Measurements from ENCODE around the gene ASCC1. TPM values are rescaled to one million over a fixed set of nuclear protein-coding genes. Genes with fewer than 3 reads are reported as not detected.

Gene ASCC1
- total RNA-seq, 2 donors from 2014 or later = 30.9 to 35.7 TPM

DNA sequence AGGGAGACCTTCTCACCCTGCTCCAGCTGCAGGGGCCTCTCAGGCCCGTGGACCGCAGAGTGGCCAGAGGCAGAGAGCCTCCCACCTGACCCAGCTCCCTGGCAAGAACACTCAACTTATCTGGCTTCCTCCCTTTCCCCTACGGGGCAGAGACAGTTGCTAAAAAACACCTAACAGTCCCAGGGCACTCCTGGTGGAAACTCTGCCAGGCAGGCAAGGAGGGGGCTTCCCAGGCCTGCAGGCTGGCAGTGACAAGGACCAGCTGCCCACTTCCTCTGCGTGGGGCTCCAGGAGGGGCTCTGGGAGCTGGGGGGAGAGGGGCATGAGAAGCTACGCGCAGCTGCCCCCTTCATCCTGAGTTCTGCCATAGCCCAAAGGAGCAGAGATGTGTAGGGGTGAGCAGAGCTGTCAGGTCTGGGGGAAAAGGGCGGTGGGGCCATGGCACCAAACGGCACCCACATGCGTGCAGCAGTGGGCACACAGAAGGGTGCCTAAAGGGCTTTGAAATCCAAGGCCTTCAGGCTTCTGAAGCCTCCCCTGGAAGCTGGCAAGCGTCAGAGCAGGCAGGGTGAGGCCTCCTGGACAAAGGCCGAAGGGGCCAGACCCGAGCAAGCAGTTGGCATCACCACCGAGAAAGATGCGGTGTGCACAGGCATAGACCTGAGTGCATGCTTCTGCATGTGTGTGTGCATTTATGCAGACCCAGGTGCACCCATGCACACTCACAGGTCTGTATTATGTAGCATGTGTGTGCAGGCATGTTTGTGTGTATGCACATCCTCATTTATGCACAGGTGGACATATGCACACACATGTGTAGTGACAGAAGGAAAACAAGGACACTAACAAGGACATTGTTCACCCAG, 142.1 kb downstream of the ASCC1 start:
- H3K9me3 Mint-ChIP-seq = no peaks in the 10 kb centered on the region
- H3K27ac Mint-ChIP-seq = peak overlapping the region in 1 of 2 donors; percentile 35
- DNase-seq (ENCODE audit: low spot score) = peak; percentile 57
- H3K4me3 Mint-ChIP-seq = no peak overlapping the region
- H3K4me1 Mint-ChIP-seq (ENCODE audit: low read depth in 2 of 2) = peaks cover 5 to 25% of the 10 kb centered on the region in 2 donors
- no peaks in the 10 kb centered on the region for H3K36me3 Mint-ChIP-seq
- H3K27me3 Mint-ChIP-seq = no peaks in the 10 kb centered on the region
- ATAC-seq = no peak

DNA sequence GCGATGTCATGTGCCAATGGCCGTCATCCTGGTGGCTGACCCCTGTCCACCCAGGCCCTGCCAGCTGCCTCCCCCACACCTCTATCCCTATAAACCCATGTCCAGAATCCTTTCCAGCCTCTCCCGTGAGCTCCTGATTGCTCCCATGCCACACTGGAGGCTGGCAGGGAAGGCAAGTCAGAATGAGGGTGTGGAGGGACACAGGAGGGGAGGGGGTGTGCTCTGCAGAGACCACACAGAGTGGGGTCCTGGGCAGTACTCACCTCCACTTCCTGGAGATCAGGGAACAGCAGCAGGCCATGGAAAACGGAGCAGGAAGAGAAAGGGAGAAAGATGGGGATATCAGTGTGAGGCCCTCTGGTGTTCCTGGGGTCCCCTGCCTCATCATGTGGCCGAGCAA, 143.4 kb downstream of the ASCC1 start:
- Mint-ChIP-seq H3K9me3 (no peaks in the 10 kb centered on the region), H3K36me3 (no peaks in the 10 kb centered on the region), H3K27ac (no peak overlapping the region), H3K4me3 (no peak overlapping the region), H3K27me3 (no peaks in the 10 kb centered on the region), H3K4me1 (ENCODE audit: low read depth in 2 of 2) (peaks cover 0 to 20% of the 10 kb centered on the region in 2 donors)
- DNase-seq (ENCODE audit: low spot score) = peak; percentile 44
- no peak for ATAC-seq

DNA sequence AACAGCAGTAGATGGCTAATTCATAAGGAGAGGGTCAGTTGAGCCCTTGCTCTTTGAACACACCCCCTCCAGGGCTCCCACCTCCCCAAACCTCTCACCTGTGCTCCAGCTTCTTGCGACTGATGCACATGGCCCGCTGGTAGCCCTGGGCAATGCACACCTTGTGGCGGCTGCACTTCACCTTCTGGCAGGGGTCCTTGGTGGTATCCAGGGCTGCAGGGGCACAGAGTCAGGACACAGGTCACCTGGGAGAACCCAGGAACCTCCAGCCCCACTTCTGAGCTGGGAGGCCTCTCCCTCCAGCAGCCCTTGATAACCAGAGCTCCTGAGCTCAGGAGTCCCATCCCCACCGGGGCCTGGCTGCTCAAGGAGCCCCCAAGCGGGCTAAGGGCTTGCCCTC, 144.0 kb downstream of the ASCC1 start:
- no peak overlapping the region for H3K4me3 Mint-ChIP-seq
- H3K36me3 Mint-ChIP-seq = no peaks in the 10 kb centered on the region
- no peaks in the 10 kb centered on the region for H3K27me3 Mint-ChIP-seq
- no peak for ATAC-seq
- H3K27ac Mint-ChIP-seq = no peak overlapping the region
- H3K9me3 Mint-ChIP-seq = no peaks in the 10 kb centered on the region
- peak; percentile 58 for DNase-seq (ENCODE audit: low spot score)
- H3K4me1 Mint-ChIP-seq (ENCODE audit: low read depth in 2 of 2) = peaks cover 0 to 20% of the 10 kb centered on the region in 2 donors

DNA sequence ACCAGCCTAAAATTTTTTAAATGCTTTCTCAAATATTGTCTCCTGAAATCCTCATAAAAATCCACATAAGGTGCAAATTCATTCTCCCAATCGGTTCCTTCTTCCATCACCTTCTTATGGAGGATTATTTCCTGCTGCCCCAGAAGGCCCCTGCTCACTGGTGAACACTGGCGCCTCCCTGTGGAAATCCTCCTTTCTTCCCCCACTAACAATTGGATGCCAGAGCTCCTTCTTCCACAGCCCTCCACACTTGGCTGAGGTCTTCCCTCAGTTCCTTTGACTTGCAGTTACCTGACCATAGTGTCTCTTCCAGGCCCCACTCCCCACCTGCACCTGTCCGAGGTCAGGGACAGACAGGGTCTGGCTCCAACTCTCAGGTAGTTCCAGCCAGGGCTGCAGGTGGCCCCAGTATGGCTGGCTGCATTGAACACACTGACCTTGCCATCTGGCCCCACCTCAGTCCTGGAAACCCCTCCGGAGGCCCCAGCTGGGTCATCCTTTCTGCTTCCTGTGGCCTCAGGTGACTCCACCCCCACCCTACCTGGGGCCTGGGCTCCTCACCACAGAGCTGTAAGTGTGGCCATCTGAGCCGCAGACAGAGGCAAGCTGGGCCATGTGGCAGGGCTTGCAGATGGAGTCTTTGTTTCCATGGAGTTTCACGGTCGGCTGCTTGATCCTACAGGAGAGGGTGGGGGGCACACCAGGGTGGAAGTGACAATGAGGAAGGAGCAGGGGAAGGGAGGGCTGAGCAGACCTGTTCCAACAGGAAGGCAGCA, 146.1 kb downstream of the ASCC1 start:
- Mint-ChIP-seq H3K27ac (peak overlapping the region; percentile 21 to 67), H3K36me3 (no peaks in the 10 kb centered on the region), H3K9me3 (no peaks in the 10 kb centered on the region), H3K4me1 (ENCODE audit: low read depth in 2 of 2) (peaks cover 0 to 17% of the 10 kb centered on the region in 2 donors), H3K4me3 (no peak overlapping the region), H3K27me3 (no peaks in the 10 kb centered on the region)
- DNase-seq (ENCODE audit: low spot score) (peak; percentile 51), ATAC-seq (no peak)

DNA sequence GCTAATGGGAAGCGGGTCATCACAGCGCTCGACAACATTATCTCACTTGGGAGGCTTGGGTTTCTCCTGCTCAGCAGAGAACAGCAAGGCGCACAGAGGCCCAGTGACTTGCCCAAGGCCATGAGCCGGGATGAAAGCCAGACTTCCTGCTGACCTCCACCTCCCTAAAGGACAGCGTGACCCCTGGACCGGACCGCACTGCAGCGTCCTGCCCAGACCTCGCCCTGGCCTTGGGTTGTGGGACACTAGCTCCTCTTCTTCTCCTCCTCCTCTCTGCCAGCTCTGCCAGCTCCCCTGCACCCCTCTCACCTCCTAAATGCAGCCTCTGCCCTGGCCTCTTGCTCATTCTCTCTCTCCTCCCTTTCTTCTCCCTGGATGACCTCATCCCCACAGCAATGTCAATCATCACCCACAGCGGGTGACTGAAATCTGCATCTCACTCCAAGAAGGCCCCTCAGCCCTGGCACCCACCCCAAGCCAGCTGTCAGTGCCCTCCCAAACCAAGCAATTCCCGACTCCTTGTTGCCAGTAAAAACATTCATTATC, 147.1 kb downstream of the ASCC1 start:
- H3K27ac Mint-ChIP-seq = peak overlapping the region; percentile 21 to 67
- no peak for ATAC-seq
- H3K36me3 Mint-ChIP-seq = no peaks in the 10 kb centered on the region
- DNase-seq (ENCODE audit: low spot score) = peak; percentile 20
- H3K9me3 Mint-ChIP-seq = no peaks in the 10 kb centered on the region
- peaks cover 0 to 17% of the 10 kb centered on the region in 2 donors for H3K4me1 Mint-ChIP-seq (ENCODE audit: low read depth in 2 of 2)
- H3K4me3 Mint-ChIP-seq = no peak overlapping the region
- no peaks in the 10 kb centered on the region for H3K27me3 Mint-ChIP-seq

DNA sequence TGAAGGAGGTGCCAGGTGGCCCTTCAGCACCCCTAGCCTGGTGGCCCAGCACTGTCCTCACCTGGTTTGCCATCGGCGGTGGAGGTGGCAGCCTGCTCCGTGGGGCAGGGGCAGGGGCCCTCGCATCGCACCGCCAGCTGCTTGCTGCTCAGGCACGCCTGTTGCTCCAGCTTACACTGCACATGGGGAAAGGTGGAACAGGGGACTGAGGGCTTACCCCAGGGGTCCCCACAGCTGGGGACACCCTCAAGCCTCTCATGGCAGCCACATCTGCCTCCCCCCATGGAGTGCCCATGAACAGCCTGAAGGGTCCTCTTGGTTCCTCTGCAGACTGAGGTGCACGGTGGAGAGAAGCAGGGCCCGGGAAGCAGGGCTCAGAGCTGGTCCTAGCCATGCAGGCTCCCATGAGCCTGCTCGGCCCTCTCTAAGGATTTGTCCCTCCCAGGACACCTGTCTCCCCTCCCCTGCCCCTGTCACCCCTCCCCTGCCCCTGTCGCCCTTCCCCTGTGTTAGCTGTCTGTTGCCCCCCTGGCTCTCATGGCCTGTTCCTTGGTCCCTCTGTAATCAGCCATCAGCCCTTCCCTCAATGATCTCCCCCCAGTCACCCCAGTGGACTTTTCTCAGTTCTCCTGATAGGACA, 147.8 kb downstream of the ASCC1 start:
- H3K9me3 Mint-ChIP-seq = no peaks in the 10 kb centered on the region
- H3K27ac Mint-ChIP-seq = peak overlapping the region in 1 of 2 donors; percentile 67
- H3K4me1 Mint-ChIP-seq (ENCODE audit: low read depth in 2 of 2) = peaks cover 0 to 13% of the 10 kb centered on the region in 2 donors
- ATAC-seq (peak in 1 of 2 donors; percentile 5), DNase-seq (ENCODE audit: low spot score) (peak; percentile 37)
- H3K27me3 Mint-ChIP-seq = no peaks in the 10 kb centered on the region
- no peak overlapping the region for H3K4me3 Mint-ChIP-seq
- H3K36me3 Mint-ChIP-seq = no peaks in the 10 kb centered on the region

DNA sequence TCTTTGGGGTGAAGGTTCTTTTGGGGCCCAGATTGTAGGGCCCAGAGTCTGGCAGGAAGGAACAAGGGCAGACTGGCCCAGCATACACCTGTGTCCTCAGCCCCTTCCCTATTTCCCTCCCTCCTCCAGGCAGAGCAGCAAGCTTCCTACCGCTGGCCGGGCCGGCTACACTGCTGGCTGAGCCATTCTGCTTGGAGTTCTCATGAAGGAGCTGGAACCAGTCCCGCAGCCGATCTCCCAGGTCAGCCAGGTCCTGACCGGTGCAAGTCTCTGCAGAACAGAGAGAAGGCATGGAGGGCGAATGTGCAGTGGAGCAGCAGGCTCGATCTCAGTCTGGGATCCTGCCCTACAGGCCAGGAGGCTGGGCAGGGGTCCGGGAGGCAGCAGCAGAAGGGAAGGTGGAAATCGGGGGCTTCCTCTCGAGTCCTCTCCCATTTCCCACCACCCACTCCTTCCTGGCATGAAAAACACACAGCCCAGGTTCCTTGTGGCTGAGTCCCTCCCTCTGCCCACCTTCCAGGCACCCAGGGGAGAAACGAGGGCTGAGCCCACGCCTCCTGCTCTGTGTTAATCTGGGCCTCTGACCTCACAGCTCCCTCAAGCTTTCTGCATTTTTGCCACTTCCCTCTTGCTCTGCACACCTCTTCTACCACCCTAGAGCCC, 148.5 kb downstream of the ASCC1 start:
- no peaks in the 10 kb centered on the region for H3K9me3 Mint-ChIP-seq
- no peaks in the 10 kb centered on the region for H3K36me3 Mint-ChIP-seq
- no peak for DNase-seq (ENCODE audit: low spot score)
- no peaks in the 10 kb centered on the region for H3K27me3 Mint-ChIP-seq
- H3K27ac Mint-ChIP-seq = no peak overlapping the region
- H3K4me3 Mint-ChIP-seq = no peak overlapping the region
- no peak for ATAC-seq
- H3K4me1 Mint-ChIP-seq (ENCODE audit: low read depth in 2 of 2) = peaks cover 0 to 11% of the 10 kb centered on the region in 2 donors

DNA sequence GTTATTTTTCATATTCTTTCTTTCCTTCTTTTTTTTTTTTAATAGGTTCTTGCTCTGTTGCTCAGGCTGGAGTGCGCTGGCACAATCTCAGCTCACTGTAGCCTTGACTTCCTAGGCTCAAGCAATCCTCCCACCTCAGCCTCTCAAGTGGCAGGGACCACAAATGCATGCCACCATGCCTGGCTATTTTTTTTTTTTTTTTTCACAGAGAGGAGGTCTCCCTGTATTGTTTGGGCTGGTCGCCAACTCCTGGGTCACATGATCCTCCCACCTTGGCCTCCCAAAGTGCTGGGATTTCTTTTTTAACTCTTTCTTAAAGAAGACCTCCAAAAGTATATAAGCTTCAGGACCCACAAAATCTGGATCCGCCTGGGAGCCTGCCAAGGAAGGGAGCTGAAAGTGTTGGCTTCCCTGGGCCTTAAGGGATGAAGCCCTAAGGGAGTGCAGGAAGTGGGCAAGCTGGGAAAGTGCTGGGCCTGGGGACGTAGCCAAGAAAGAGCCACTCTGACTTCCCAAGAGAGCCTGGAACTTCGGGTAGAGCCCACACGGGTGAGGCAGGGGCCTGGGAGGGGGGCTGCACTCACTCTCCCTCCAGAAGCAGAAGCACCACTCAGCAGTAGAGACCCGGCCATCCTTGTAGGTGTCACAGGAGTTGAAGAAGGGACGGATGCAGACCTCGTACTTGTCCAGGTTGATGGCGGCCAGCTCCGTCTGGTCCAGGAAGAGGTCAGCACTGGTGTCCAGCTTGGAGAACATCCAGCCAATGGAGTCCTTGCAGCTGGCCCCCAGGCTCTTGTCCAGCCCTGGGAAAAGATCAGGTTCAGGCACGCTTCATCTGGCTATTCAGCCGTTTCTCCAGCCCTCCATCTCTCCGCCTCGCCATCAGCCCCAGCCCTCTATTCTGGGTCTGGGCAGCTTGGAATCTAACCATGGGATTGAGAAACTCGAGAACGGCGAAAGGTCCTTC, 149.5 kb downstream of the ASCC1 start:
- DNase-seq (ENCODE audit: low spot score) (no peak), ATAC-seq (no peak)
- H3K4me3 Mint-ChIP-seq = no peak overlapping the region
- no peak overlapping the region for H3K27ac Mint-ChIP-seq
- no peaks in the 10 kb centered on the region for H3K27me3 Mint-ChIP-seq
- peaks cover 0 to 7% of the 10 kb centered on the region in 2 donors for H3K4me1 Mint-ChIP-seq (ENCODE audit: low read depth in 2 of 2)
- no peaks in the 10 kb centered on the region for H3K9me3 Mint-ChIP-seq
- H3K36me3 Mint-ChIP-seq = no peaks in the 10 kb centered on the region

DNA sequence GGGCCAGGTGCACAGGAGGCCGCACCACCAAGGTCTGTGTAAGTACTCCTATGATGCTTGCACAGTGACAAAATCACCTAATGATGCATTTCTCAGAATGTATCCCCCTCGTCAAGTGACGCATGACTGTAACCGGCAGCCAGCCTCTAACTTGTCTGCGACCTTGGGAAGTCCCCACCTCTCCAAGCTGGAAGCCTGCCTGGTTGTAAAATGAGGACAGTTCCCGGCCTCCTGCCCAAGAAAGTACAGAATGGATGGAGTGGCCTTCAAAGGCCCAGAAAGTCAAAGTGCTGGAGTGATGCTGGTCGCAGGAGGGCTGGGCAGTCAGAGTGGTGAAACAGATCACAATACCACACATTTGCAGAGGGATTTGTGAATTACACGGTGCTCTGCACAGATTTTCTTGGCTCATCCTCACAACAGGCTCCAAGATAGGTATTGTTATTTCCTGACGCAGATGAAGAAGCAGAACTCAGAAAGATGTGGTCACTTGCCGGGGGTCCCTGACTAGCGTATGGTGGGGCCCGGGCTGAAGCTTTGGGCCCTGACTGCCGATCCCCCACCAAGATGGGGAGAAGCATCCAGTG, 150.5 kb downstream of the ASCC1 start:
- H3K4me3 Mint-ChIP-seq = no peak overlapping the region

DNA sequence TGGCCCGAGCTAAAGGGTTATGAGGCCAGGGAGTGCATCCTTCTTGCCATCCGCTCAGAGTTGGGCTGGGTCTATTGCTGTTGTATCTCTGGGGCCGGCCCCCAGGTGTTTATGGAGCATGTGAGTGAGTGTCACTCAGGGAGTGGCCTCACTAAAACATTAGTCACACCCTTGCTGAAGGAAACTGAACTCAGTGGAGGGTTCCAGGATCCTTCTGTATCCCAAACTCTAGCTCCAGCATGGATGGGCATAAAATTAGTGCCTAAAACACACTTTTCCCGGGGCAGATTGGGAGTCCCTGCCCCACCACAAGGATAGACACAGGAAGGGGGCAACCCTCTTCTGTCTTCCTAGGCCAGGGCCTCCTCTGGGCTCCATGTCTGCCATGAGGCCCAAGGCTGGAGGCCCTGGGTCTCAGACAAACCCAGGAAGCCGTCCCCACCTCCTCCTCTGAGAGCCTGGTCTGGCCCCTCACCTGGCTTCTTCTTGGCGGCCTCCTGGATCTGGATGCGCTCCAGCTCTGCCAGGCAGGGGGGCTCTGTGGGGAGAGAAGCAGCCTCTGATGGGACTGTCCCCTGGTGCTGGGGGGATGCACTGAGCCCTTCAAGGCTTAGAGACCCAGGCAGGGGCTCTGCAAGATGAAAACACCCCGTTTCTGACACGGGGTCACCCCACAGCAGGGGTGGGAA, 152.2 kb downstream of the ASCC1 start:
- no peak for ATAC-seq
- H3K4me3 Mint-ChIP-seq = no peak overlapping the region
- H3K27me3 Mint-ChIP-seq = no peaks in the 10 kb centered on the region
- H3K27ac Mint-ChIP-seq = peak overlapping the region in 1 of 2 donors; percentile 58
- no peaks in the 10 kb centered on the region for H3K4me1 Mint-ChIP-seq (ENCODE audit: low read depth in 2 of 2)
- no peak for DNase-seq (ENCODE audit: low spot score)
- H3K9me3 Mint-ChIP-seq = no peaks in the 10 kb centered on the region
- H3K36me3 Mint-ChIP-seq = no peaks in the 10 kb centered on the region

More for the DNA sequence above, 150.5 kb downstream of the ASCC1 start:
- peaks cover 0 to 4% of the 10 kb centered on the region in 2 donors for H3K4me1 Mint-ChIP-seq (ENCODE audit: low read depth in 2 of 2)
- ATAC-seq (no peak), DNase-seq (ENCODE audit: low spot score) (no peak)
- no peak overlapping the region for H3K27ac Mint-ChIP-seq
- no peaks in the 10 kb centered on the region for H3K36me3 Mint-ChIP-seq
- no peaks in the 10 kb centered on the region for H3K27me3 Mint-ChIP-seq
- H3K9me3 Mint-ChIP-seq = no peaks in the 10 kb centered on the region

DNA sequence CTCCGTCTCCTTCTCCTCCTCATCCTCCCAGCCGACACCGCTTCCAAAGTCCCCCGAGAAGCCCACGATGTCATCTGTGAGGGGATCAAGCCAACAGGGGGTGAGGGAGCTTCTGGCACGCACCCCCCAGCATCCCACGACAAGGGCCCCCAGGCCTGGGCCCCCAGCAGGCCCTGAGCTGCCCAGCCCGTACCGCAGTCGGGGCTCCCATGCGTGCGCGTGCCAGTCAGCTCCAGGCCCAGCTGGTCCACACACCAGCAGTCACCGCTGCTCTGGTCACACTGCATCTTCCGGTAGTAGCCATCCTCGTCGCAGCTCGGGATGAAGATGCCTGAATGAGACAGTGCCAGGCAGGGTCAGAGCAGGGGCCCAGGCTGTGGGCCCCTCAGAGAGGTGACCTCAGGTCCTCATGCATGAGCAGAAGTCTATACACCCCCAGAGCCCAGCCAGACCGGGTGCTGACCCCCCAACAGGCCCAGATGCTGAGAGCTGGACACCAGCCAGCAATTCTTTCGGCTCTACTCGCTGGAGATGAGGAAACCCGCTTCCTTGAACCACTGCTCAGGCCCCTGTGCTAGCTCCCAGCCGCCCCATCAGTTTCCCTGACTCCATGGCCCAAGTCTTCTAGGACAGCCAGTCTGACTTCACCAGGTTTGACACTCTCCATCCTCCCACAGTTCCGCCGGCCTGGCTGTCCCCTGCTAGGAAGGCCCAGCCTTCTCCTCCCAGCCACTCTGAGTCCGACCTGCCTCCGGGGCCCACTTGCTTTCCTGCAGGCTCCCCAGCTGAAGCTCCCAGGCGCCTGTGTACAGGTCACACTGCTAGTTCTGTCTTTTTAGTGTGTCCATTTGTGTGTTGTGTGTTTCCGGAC, 153.0 kb downstream of the ASCC1 start:
- Mint-ChIP-seq H3K4me1 (ENCODE audit: low read depth in 2 of 2) (no peaks in the 10 kb centered on the region), H3K27ac (peak overlapping the region in 1 of 2 donors; percentile 58), H3K27me3 (no peaks in the 10 kb centered on the region), H3K4me3 (no peak overlapping the region), H3K36me3 (no peaks in the 10 kb centered on the region), H3K9me3 (no peaks in the 10 kb centered on the region)
- no peak for ATAC-seq
- no peak for DNase-seq (ENCODE audit: low spot score)
